Naive B cell (primary cell): Measurements from ENCODE around the gene SPEG. TPM values are rescaled to one million over a fixed set of nuclear protein-coding genes. Genes with fewer than 3 reads are reported as not detected.

ENCODE experiments used
- ATAC-seq, 2 donors: fragments of 150-1000 bp; cut with Tn5 transposase; 2 replicates each; pipeline ENCODE4 v1.10.0; 2021; ENCODE audit warnings: low read depth in 2 of 2, mild to moderate bottlenecking in 2 of 2, moderate library complexity in 2 of 2
- DNase-seq: peaks from one replicate; pipeline ENCODE4 v3.0.0; 2022
- H3K27ac Mint-ChIP-seq, 6 donors: one replicate each; pipeline ENCODE4 v1.8.0; 2020 to 2022; ENCODE audit warnings: mild to moderate bottlenecking in 6 of 6, mixed read lengths in 6 of 6, moderate library complexity in 5 of 6, inconsistent platforms in 2 of 6
- H3K27me3 Mint-ChIP-seq, 3 donors: one replicate each; pipeline ENCODE4 v1.8.0; 2021 to 2022; ENCODE audit warnings: mixed read lengths in 3 of 3, mild to moderate bottlenecking in 1 of 3
- H3K36me3 Mint-ChIP-seq, 2 donors: one replicate each; pipeline ENCODE4 v1.8.0; 2020 to 2022; ENCODE audit warnings: mixed read lengths in 2 of 2, inconsistent platforms in 1 of 2, mild to moderate bottlenecking in 1 of 2
- H3K4me1 Mint-ChIP-seq, 3 donors: one replicate each; pipeline ENCODE4 v1.8.0; 2020 to 2022; ENCODE audit warnings: mixed read lengths in 3 of 3, inconsistent platforms in 1 of 3, mild to moderate bottlenecking in 1 of 3, moderate library complexity in 1 of 3
- H3K4me3 Mint-ChIP-seq, 8 donors: one replicate each; pipeline ENCODE4 v1.8.0; 2020 to 2022; ENCODE audit warnings: mild to moderate bottlenecking in 8 of 8, mixed read lengths in 8 of 8, moderate library complexity in 8 of 8, inconsistent platforms in 2 of 8
- H3K9me3 Mint-ChIP-seq, 7 donors: one replicate each; pipeline ENCODE4 v1.8.0; 2020 to 2022; ENCODE audit warnings: mixed read lengths in 7 of 7, mild to moderate bottlenecking in 5 of 7, inconsistent platforms in 2 of 7, moderate library complexity in 1 of 7
- polyA plus RNA-seq, 6 donors: library from polyadenylated mRNA; unstranded; fragments of 300-500 nt; fragmentation: Illumina TruSeq; gene quantifications; one replicate each; pipeline ENCODE4 v1.2.3, GENCODE V29; 2021; ENCODE audit warnings: low read depth in 6 of 6

SPEG gene
- polyA plus RNA-seq, 6 donors from 2014 or later = 0.18 TPM; not detected in 5

- Mint-ChIP-seq H3K36me3 (peaks cover 2 to 22% of the 10 kb centered on the region in 2 donors), H3K4me3 (peak overlapping the region; percentile 92 to 100 (median 99)), H3K27me3 (peaks cover 15 to 28% (median 27%) of the 10 kb centered on the region in 3 donors), H3K4me1 (peaks cover 35 to 50% (median 40%) of the 10 kb centered on the region in 3 donors), H3K27ac (peak overlapping the region in 1 of 6 donors; percentile 4), H3K9me3 (peaks cover 0 to 2% (median 0%) of the 10 kb centered on the region in 7 donors)
- DNase-seq (no peak), ATAC-seq (no peak)
Observed at GRCh38 chr2:219499555-219499954, 64.9 kb downstream of the SPEG start.

GRCh38 chr2:219500135-219500534, 65.5 kb downstream of the SPEG start:
- peaks cover 5 to 27% of the 10 kb centered on the region in 2 donors for H3K36me3 Mint-ChIP-seq
- peaks cover 10 to 22% (median 21%) of the 10 kb centered on the region in 3 donors for H3K27me3 Mint-ChIP-seq
- ATAC-seq (no peak), DNase-seq (no peak)
- H3K9me3 Mint-ChIP-seq = peaks cover 0 to 2% (median 0%) of the 10 kb centered on the region in 7 donors
- H3K4me1 Mint-ChIP-seq = peaks cover 35 to 50% (median 40%) of the 10 kb centered on the region in 3 donors
- H3K4me3 Mint-ChIP-seq = peak overlapping the region; percentile 54 to 100 (median 96)
- H3K27ac Mint-ChIP-seq = peak overlapping the region in 2 of 6 donors; percentile 4 to 58

GRCh38 chr2:219501849-219502248, 67.2 kb downstream of the SPEG start:
- Mint-ChIP-seq H3K36me3 (peaks cover 5 to 42% of the 10 kb centered on the region in 2 donors), H3K9me3 (no peaks in the 10 kb centered on the region), H3K27me3 (peaks cover under 1 to 17% (median 9%) of the 10 kb centered on the region in 3 donors), H3K27ac (peak overlapping the region in 1 of 6 donors; percentile 72), H3K4me3 (peak overlapping the region in 1 of 8 donors; percentile 65), H3K4me1 (peaks cover 28 to 42% (median 31%) of the 10 kb centered on the region in 3 donors)
- DNase-seq (no peak), ATAC-seq (no peak)

GRCh38 chr2:219502618-219503017, 68.0 kb downstream of the SPEG start:
- DNase-seq = no peak
- peak overlapping the region in 1 of 6 donors; percentile 93 for H3K27ac Mint-ChIP-seq
- peaks cover 0 to 15% (median 13%) of the 10 kb centered on the region in 3 donors for H3K27me3 Mint-ChIP-seq
- no peaks in the 10 kb centered on the region for H3K9me3 Mint-ChIP-seq
- peaks cover 21 to 35% (median 25%) of the 10 kb centered on the region in 3 donors for H3K4me1 Mint-ChIP-seq
- no peak for ATAC-seq
- H3K36me3 Mint-ChIP-seq = peaks cover 5 to 49% of the 10 kb centered on the region in 2 donors
- H3K4me3 Mint-ChIP-seq = no peak overlapping the region

GRCh38 chr2:219505585-219505984, 70.9 kb downstream of the SPEG start:
- no peak overlapping the region for H3K4me3 Mint-ChIP-seq
- H3K27me3 Mint-ChIP-seq = peaks cover 11 to 39% (median 28%) of the 10 kb centered on the region in 3 donors
- no peak for ATAC-seq
- peaks cover 5 to 41% of the 10 kb centered on the region in 2 donors for H3K36me3 Mint-ChIP-seq
- H3K4me1 Mint-ChIP-seq = peaks cover 13 to 24% (median 15%) of the 10 kb centered on the region in 3 donors
- no peak for DNase-seq
- no peak overlapping the region for H3K27ac Mint-ChIP-seq
- H3K9me3 Mint-ChIP-seq = peaks cover 0 to 2% (median 0%) of the 10 kb centered on the region in 7 donors

GRCh38 chr2:219506153-219506801, 71.6 kb downstream of the SPEG start:
- Mint-ChIP-seq H3K4me3 (no peak overlapping the region), H3K9me3 (peaks cover 0 to 2% (median 0%) of the 10 kb centered on the region in 7 donors), H3K27me3 (peaks cover 11 to 46% (median 34%) of the 10 kb centered on the region in 3 donors), H3K36me3 (peaks cover 5 to 46% of the 10 kb centered on the region in 2 donors), H3K27ac (no peak overlapping the region), H3K4me1 (peaks cover 19 to 30% (median 20%) of the 10 kb centered on the region in 3 donors)
- DNase-seq (no peak), ATAC-seq (no peak)

GRCh38 chr2:219506802-219507526, 72.3 kb downstream of the SPEG start:
- H3K27me3 Mint-ChIP-seq = peaks cover 13 to 53% (median 41%) of the 10 kb centered on the region in 3 donors
- H3K36me3 Mint-ChIP-seq = peaks cover 5 to 50% of the 10 kb centered on the region in 2 donors
- ATAC-seq (no peak), DNase-seq (no peak)
- no peak overlapping the region for H3K27ac Mint-ChIP-seq
- H3K4me1 Mint-ChIP-seq = peaks cover 23 to 27% (median 26%) of the 10 kb centered on the region in 3 donors
- peaks cover 0 to 2% (median 0%) of the 10 kb centered on the region in 7 donors for H3K9me3 Mint-ChIP-seq
- H3K4me3 Mint-ChIP-seq = no peak overlapping the region

GRCh38 chr2:219507581-219508443, 73.2 kb downstream of the SPEG start:
- Mint-ChIP-seq H3K9me3 (peaks cover 0 to 3% (median 0%) of the 10 kb centered on the region in 7 donors), H3K4me1 (peaks cover 28 to 30% (median 30%) of the 10 kb centered on the region in 3 donors), H3K4me3 (no peak overlapping the region), H3K27me3 (peaks cover 18 to 60% (median 50%) of the 10 kb centered on the region in 3 donors), H3K27ac (no peak overlapping the region), H3K36me3 (peaks cover 5 to 50% of the 10 kb centered on the region in 2 donors)
- ATAC-seq (no peak), DNase-seq (no peak)

GRCh38 chr2:219508444-219508734, 73.7 kb downstream of the SPEG start:
- Mint-ChIP-seq H3K4me3 (no peak overlapping the region), H3K9me3 (peaks cover 0 to 3% (median 0%) of the 10 kb centered on the region in 7 donors), H3K27me3 (peaks cover 20 to 66% (median 56%) of the 10 kb centered on the region in 3 donors), H3K27ac (no peak overlapping the region), H3K36me3 (peaks cover 5 to 49% of the 10 kb centered on the region in 2 donors), H3K4me1 (peaks cover 32 to 35% (median 34%) of the 10 kb centered on the region in 3 donors)
- DNase-seq (no peak), ATAC-seq (no peak)

GRCh38 chr2:219508971-219509779, 74.5 kb downstream of the SPEG start:
- DNase-seq (no peak), ATAC-seq (peak; percentile 15 to 24)
- Mint-ChIP-seq H3K27me3 (peaks cover 28 to 74% (median 63%) of the 10 kb centered on the region in 3 donors), H3K27ac (peak overlapping the region in 1 of 6 donors; percentile 38), H3K4me3 (peak overlapping the region in 7 of 8 donors; percentile 21 to 84 (median 66)), H3K36me3 (peaks cover 5 to 45% of the 10 kb centered on the region in 2 donors), H3K9me3 (peaks cover 0 to 3% (median 0%) of the 10 kb centered on the region in 7 donors), H3K4me1 (peaks cover 39 to 43% (median 42%) of the 10 kb centered on the region in 3 donors)

- H3K27ac Mint-ChIP-seq = peak overlapping the region in 2 of 6 donors; percentile 20 to 38
- peak; percentile 79 to 84 for ATAC-seq
- peak overlapping the region in 7 of 8 donors; percentile 60 to 84 (median 72) for H3K4me3 Mint-ChIP-seq
Observed at GRCh38 chr2:219509780-219510511, 75.3 kb downstream of the SPEG start.

More at GRCh38 chr2:219509780-219510511, 75.3 kb downstream of the SPEG start:
- peaks cover 0 to 39% of the 10 kb centered on the region in 2 donors for H3K36me3 Mint-ChIP-seq
- DNase-seq = peak; percentile 30
- peaks cover 30 to 79% (median 71%) of the 10 kb centered on the region in 3 donors for H3K27me3 Mint-ChIP-seq
- peaks cover 40 to 45% (median 44%) of the 10 kb centered on the region in 3 donors for H3K4me1 Mint-ChIP-seq
- peaks cover 0 to 3% (median 0%) of the 10 kb centered on the region in 7 donors for H3K9me3 Mint-ChIP-seq
